Measurements from ENCODE around the gene FOXL1. TPM values are rescaled to one million over a fixed set of nuclear protein-coding genes. Genes with fewer than 3 reads are reported as not detected.

Gene FOXL1
- total RNA-seq, 1 experiment from 2014 or later = 7.5 TPM

DNA sequence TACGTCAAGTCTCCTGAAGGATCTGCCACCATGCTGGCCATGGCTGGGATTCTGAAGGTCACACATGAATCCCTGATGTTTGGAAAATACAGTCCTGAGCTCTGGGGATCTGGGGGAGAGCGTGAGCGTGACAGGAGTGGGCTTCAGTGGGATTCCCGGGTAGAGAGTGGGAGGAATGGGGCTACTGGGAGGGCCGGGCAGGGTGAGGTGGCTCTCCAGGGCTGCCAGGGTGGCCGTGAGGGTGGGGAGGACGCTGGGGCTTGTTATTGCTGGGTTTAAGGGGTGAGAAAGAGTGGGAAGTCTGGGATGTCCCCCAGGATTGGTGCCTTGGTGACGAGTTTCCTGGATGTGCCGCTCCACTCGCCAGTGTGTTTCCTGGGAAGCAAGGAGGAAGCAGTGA lies 31.3 kb downstream of the FOXL1 start:
- Histone ChIP-seq H3K27ac (ENCODE audit: low read depth, low read length) (no peak overlapping the region), H3K36me3 (ENCODE audit: control insufficient read depth in 1 of 2, insufficient read depth in 2 of 2, low read length in 2 of 2) (no peaks in the 10 kb centered on the region), H3K27me3 (ENCODE audit: insufficient read depth, low read length) (no peaks in the 10 kb centered on the region; the same call in 1 of the 2 replicates), H3K4me3 (replicated peaks in 1 of 2; ENCODE audit: low read depth in 1 of 2, low read length in 2 of 2) (no peak overlapping the region), H2AFZ (ENCODE audit: low read depth, low read length, poor library complexity, severe bottlenecking) (no peak overlapping the region), H3K4me2 (ENCODE audit: low read length) (no peak overlapping the region), H3K9ac (ENCODE audit: low read length) (no peak overlapping the region), H3K9me3 (ENCODE audit: control insufficient read depth in 1 of 2, insufficient read depth in 1 of 2, low read depth in 1 of 2, low read length in 2 of 2) (no peaks in the 10 kb centered on the region), H3K4me1 (ENCODE audit: control insufficient read depth in 1 of 2, insufficient read depth in 2 of 2, low read length in 2 of 2) (no peaks in the 10 kb centered on the region), H4K20me1 (ENCODE audit: insufficient read depth) (no peaks in the 10 kb centered on the region), H3K79me2 (ENCODE audit: insufficient read depth, low read length) (no peaks in the 10 kb centered on the region), H3K9me2 (ENCODE audit: insufficient read depth) (no peaks in the 10 kb centered on the region)
- no peak for DNase-seq (ENCODE audit: low read depth, low spot score)
- ChIA-PET RAD21 (ENCODE audit: low non-redundant PET in 1 of 2, low total read pairs in 2 of 2, uncharacterized antibody in 2 of 2, unreplicated experiment in 2 of 2) (no interaction called here), CTCF (no interaction called here), POLR2A (no interaction called here)
- intact Hi-C loops (cut with micrococcal nuclease) = no loop called here
- BruUV-seq (replicated peaks) = no TSS peak
- TF ChIP-seq JUND (IDR thresholded peaks at IDR 0.05) = no peak
- no peak for TF ChIP-seq EZH2 (IDR thresholded peaks at IDR 0.05)
- ATAC-seq = no peak

DNA sequence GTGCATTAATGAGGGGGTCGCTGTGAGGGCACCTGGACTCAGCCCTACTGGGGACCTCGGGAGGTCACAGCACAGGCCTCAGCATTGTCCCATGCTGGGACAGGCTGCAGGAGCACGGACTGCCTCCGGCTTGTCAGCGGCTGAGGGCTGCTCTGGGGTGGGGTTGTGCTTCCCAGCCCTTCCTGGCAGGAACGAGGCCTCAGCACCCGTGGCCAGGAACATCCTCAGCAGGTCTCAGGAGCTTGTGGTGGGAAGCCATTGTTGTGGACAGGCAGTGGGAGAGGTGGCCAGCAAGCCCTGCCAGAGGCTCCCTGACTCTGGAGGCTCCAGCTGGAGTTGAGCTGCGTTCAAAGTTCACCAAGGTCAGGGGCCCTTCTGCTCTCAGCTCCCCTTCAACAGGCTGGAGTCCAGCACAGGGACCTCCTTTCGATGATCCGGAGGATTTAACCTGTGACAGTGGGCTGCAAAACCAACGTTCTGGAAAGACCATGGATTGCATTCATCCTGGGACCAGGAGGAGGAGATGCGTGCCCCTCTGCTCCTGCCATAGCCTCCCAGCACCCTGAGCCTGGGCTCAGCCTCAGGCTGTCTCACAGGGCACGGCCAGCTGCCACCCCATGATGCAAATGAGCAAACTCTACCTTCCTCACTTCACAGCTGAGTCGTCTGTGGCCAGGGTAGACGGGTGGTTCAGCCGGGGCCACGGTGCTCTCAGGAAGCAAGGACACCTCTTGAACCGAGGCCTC lies 32.6 kb downstream of the FOXL1 start:
- Histone ChIP-seq H3K27ac (ENCODE audit: low read depth, low read length) (no peak overlapping the region), H3K36me3 (ENCODE audit: control insufficient read depth in 1 of 2, insufficient read depth in 2 of 2, low read length in 2 of 2) (no peaks in the 10 kb centered on the region), H3K4me1 (ENCODE audit: control insufficient read depth in 1 of 2, insufficient read depth in 2 of 2, low read length in 2 of 2) (no peaks in the 10 kb centered on the region), H2AFZ (ENCODE audit: low read depth, low read length, poor library complexity, severe bottlenecking) (no peak overlapping the region), H4K20me1 (ENCODE audit: insufficient read depth) (no peaks in the 10 kb centered on the region), H3K4me3 (replicated peaks in 1 of 2; ENCODE audit: low read depth in 1 of 2, low read length in 2 of 2) (no peak overlapping the region), H3K9ac (ENCODE audit: low read length) (no peak overlapping the region), H3K4me2 (ENCODE audit: low read length) (no peak overlapping the region), H3K27me3 (ENCODE audit: insufficient read depth, low read length) (no peaks in the 10 kb centered on the region; the same call in 1 of the 2 replicates), H3K9me3 (ENCODE audit: control insufficient read depth in 1 of 2, insufficient read depth in 1 of 2, low read depth in 1 of 2, low read length in 2 of 2) (no peaks in the 10 kb centered on the region), H3K9me2 (ENCODE audit: insufficient read depth) (no peaks in the 10 kb centered on the region), H3K79me2 (ENCODE audit: insufficient read depth, low read length) (no peaks in the 10 kb centered on the region)
- RAD21 ChIA-PET (ENCODE audit: low non-redundant PET in 1 of 2, low total read pairs in 2 of 2, uncharacterized antibody in 2 of 2, unreplicated experiment in 2 of 2) = interaction anchor here in 1 of 2 experiments (0.5 kb wide), 1 partner anchor 179 kb away, joined by 3 read pairs; no protein-coding TSS in a partner anchor
- no TSS peak for BruUV-seq (replicated peaks)
- no peak for TF ChIP-seq SRF (IDR thresholded peaks at IDR 0.05; ENCODE audit: low read depth)
- TF ChIP-seq SP1 (IDR thresholded peaks at IDR 0.05; ENCODE audit: low read depth) = no peak
- TF ChIP-seq YY1 (IDR thresholded peaks at IDR 0.05; ENCODE audit: extremely low read depth, insufficient replicate concordance, low read depth, low read length) = no peak
- no peak for DNase-seq (ENCODE audit: low read depth, low spot score)
- POLR2A ChIA-PET = no interaction called here
- intact Hi-C loops (cut with micrococcal nuclease) = no loop called here
- ATAC-seq = no peak
- CTCF ChIA-PET = no interaction called here

All from HCT116 (cell line).